Endodermal cell (in vitro differentiated cells): Measurements from ENCODE around the gene ILF3. TPM values are rescaled to one million over a fixed set of nuclear protein-coding genes. Genes with fewer than 3 reads are reported as not detected.

Experiments used
- DNase-seq: peaks from one replicate; pipeline ENCODE4 v3.0.0-alpha.2; 2017
- H3K27ac ChIP-seq: 2 replicates; pipeline ENCODE4 v1.5.1; 2013; ENCODE audit warnings: mild to moderate bottlenecking, low read depth, low read length, moderate library complexity
- H3K27me3 ChIP-seq: 2 replicates; pipeline ENCODE4 v1.6.1; 2013; ENCODE audit warnings: mild to moderate bottlenecking, low read length, moderate library complexity; ENCODE audit not compliant: insufficient read depth, control insufficient read depth, poor library complexity, severe bottlenecking
- H3K36me3 ChIP-seq: 2 replicates; pipeline ENCODE4 v1.7.0; 2013; ENCODE audit warnings: mild to moderate bottlenecking, low read length, moderate library complexity; ENCODE audit not compliant: control insufficient read depth, insufficient read depth
- H3K4me1 ChIP-seq: one replicate; pipeline ENCODE4 v1.7.0; 2013; ENCODE audit warnings: low read length; ENCODE audit not compliant: control insufficient read depth, insufficient read depth
- H3K4me3 ChIP-seq: 2 replicates; pipeline ENCODE4 v1.5.1; 2013; ENCODE audit warnings: mild to moderate bottlenecking, low read length, moderate library complexity
- H3K9ac ChIP-seq: 2 replicates; pipeline ENCODE4 v1.6.1; 2013; ENCODE audit warnings: mild to moderate bottlenecking, low read length, moderate library complexity; ENCODE audit not compliant: poor library complexity, severe bottlenecking; ENCODE audit errors: extremely low read depth
- H3K9me3 ChIP-seq: 2 replicates; pipeline ENCODE4 v1.6.1; 2013; ENCODE audit warnings: mild to moderate bottlenecking, low read length, moderate library complexity; ENCODE audit not compliant: control insufficient read depth
- H3K27ac Mint-ChIP-seq: 2 replicates; pipeline ENCODE4 v1.8.0; 2020; ENCODE audit warnings: mixed read lengths
- H3K27me3 Mint-ChIP-seq: 2 replicates; pipeline ENCODE4 v1.8.0; 2021; ENCODE audit warnings: mild to moderate bottlenecking, mixed read lengths; ENCODE audit not compliant: insufficient read depth
- H3K36me3 Mint-ChIP-seq: 2 replicates; pipeline ENCODE4 v1.8.0; 2020; ENCODE audit warnings: low read depth, mixed read lengths
- H3K4me1 Mint-ChIP-seq: 2 replicates; pipeline ENCODE4 v1.8.0; 2020; ENCODE audit warnings: mixed read lengths
- H3K4me3 Mint-ChIP-seq: 2 replicates; pipeline ENCODE4 v1.8.0; 2020; ENCODE audit warnings: mild to moderate bottlenecking, moderate library complexity, mixed read lengths
- H3K9me3 Mint-ChIP-seq: 2 replicates; pipeline ENCODE4 v1.8.0; 2020; ENCODE audit warnings: mild to moderate bottlenecking, mixed read lengths
- WGBS, 2 experiments: methylation state at CpG; one replicate each; pipeline versions ENCODE4 v1.1.5 to v1.1.7; 2013; ENCODE audit warnings: missing lambda C conversion rate in 2 of 2, mixed read lengths in 1 of 2; ENCODE audit not compliant: insufficient coverage in 1 of 2, insufficient read length in 1 of 2; 5-methylcytosine and 5-hydroxymethylcytosine counted together
- total RNA-seq, 2 donors: library from RNA; stranded (reverse); fragmentation: NEBNext Ultra II Directional in 1 of 2; extraction: Animal tissue kit (Norgen Biotek cat#: 25700) in 1 of 2; gene quantifications; 2 replicates in 1 of 2; 3 replicates in 1 of 2; pipeline ENCODE4 v1.2.1, GENCODE V29; 2021
- TF ChIP-seq, protein P1 (sequence below): fragments of 200-600 bp; sonication (generic); conservative IDR thresholded peaks from 2 replicates; pipeline ENCODE4 v1.5.0; 2021; ENCODE audit warnings: antibody characterized with exemption, mild to moderate bottlenecking

Gene ILF3
- total RNA-seq, 2 donors from 2014 or later: 625 to 629 TPM

DNA sequence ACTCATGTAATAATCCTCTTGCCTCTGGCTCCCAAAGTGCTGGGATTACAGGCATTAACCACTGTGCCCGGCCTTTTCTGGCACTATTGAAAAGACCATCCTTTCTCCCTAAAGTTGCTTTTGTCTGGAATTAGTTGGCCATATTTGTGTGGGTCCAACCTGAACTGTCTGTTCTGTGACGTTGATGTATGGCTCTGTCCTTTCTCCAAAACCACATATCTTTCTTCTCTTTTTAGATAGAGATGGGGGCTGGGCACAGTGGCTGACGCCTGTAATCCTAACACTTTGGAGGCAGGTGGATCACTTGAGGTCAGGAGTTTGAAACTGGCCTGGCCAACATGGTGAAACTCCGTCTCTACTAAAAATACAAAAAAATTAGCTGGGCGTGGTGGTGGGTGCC lies 81.6 kb downstream of the ILF3 start:
- no peak for DNase-seq
- H3K27me3 Mint-ChIP-seq: no peaks in the 10 kb centered on the region
- Histone ChIP-seq H3K4me1 (no peaks in the 10 kb centered on the region), H3K9ac (no peak overlapping the region), H3K9me3 (peaks cover 17% of the 10 kb centered on the region), H3K27me3 (no peaks in the 10 kb centered on the region), H3K4me3 (no peak overlapping the region), H3K36me3 (peaks cover 4% of the 10 kb centered on the region), H3K27ac (no peak overlapping the region)
- H3K27ac Mint-ChIP-seq: peak overlapping the region; percentile 14
- no peaks in the 10 kb centered on the region for H3K4me1 Mint-ChIP-seq
- peaks cover 23% of the 10 kb centered on the region for H3K36me3 Mint-ChIP-seq
- whole genome bisulfite sequencing, 2 experiments: 86 to 91% methylated on average over 2 to 5 of the region's 5 CpGs
- peaks cover 9% of the 10 kb centered on the region for H3K9me3 Mint-ChIP-seq
- TF ChIP-seq, protein P1, sequence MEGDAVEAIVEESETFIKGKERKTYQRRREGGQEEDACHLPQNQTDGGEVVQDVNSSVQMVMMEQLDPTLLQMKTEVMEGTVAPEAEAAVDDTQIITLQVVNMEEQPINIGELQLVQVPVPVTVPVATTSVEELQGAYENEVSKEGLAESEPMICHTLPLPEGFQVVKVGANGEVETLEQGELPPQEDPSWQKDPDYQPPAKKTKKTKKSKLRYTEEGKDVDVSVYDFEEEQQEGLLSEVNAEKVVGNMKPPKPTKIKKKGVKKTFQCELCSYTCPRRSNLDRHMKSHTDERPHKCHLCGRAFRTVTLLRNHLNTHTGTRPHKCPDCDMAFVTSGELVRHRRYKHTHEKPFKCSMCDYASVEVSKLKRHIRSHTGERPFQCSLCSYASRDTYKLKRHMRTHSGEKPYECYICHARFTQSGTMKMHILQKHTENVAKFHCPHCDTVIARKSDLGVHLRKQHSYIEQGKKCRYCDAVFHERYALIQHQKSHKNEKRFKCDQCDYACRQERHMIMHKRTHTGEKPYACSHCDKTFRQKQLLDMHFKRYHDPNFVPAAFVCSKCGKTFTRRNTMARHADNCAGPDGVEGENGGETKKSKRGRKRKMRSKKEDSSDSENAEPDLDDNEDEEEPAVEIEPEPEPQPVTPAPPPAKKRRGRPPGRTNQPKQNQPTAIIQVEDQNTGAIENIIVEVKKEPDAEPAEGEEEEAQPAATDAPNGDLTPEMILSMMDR: no peak
- H3K4me3 Mint-ChIP-seq: no peak overlapping the region

DNA sequence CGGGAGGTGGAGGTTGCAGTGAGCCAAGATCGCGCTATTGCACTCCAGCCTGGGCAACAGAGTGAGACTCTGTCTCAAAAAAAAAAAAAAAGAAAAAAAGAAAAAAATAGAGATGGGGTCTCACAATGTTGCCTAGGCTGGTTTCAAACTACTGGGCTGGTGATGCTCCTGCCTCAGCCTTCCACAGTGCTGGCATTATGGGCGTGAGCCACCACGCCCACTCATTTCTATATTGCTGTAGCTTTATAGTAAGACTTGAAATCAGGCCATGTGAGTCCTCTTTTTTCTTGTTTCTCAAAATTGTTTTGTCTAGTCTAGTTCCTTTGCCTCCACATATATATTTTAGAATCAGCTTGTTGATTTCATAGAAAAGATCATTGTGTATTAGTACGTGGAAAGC lies 82.0 kb downstream of the ILF3 start:
- H3K4me3 Mint-ChIP-seq: no peak overlapping the region
- H3K27me3 Mint-ChIP-seq: no peaks in the 10 kb centered on the region
- no peak for DNase-seq
- H3K27ac ChIP-seq: no peak overlapping the region
- TF ChIP-seq, protein P1: no peak
- H3K27ac Mint-ChIP-seq: no peak overlapping the region
- H3K4me3 ChIP-seq: no peak overlapping the region
- no peaks in the 10 kb centered on the region for H3K4me1 Mint-ChIP-seq
- H3K27me3 ChIP-seq: no peaks in the 10 kb centered on the region
- peaks cover 4% of the 10 kb centered on the region for H3K36me3 ChIP-seq
- WGBS, 2 experiments: 99 to 100% methylated on average over 4 to 6 of the region's 6 CpGs
- H3K9ac ChIP-seq: no peak overlapping the region
- H3K4me1 ChIP-seq: no peaks in the 10 kb centered on the region
- H3K9me3 Mint-ChIP-seq: peaks cover 12% of the 10 kb centered on the region
- peaks cover 18% of the 10 kb centered on the region for H3K9me3 ChIP-seq
- peaks cover 26% of the 10 kb centered on the region for H3K36me3 Mint-ChIP-seq

DNA sequence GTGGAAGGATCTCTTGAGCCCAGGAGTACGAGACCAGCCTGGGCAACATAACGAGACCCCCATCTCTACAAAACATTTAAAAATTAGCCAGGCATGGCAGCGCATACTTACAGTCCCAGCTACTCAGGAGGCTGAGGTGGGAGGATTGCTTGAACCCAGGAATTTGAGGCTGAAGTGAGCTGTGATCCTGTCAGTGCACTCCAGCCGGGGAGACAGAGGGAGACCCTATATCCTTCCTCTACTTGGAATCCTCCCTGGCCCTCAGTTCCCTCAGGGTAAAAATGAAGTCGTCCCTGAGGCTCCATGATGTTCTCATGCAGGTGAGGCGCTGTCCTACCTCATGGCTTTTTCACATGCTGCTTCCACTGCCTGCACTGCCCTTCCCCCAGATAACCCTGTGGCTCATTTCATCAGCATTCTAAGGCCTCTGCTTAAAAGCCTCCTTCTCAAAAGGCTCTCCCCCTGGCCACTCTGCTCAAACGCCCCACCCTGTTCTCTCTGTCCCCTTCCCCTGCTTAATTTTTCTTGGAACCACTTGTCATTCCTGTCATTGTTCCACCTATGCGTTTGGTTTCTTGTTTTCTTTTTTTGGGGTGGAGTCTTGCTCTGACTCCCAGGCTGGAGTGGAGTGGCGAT lies 82.9 kb downstream of the ILF3 start:
- 88 to 90% methylated on average over 7 to 9 of the region's 9 CpGs for WGBS, 2 experiments
- no peak overlapping the region for H3K9ac ChIP-seq

More for the DNA sequence above, 82.9 kb downstream of the ILF3 start:
- DNase-seq: no peak
- no peak overlapping the region for H3K4me3 ChIP-seq
- H3K36me3 ChIP-seq: peaks cover 4% of the 10 kb centered on the region
- H3K36me3 Mint-ChIP-seq: peaks cover 25% of the 10 kb centered on the region
- H3K27ac Mint-ChIP-seq: peak overlapping the region; percentile 78
- TF ChIP-seq, protein P1: no peak
- H3K4me1 ChIP-seq: no peaks in the 10 kb centered on the region
- peaks cover 15% of the 10 kb centered on the region for H3K9me3 Mint-ChIP-seq
- H3K4me1 Mint-ChIP-seq: no peaks in the 10 kb centered on the region
- no peak overlapping the region for H3K4me3 Mint-ChIP-seq
- H3K27ac ChIP-seq: no peak overlapping the region
- H3K27me3 ChIP-seq: no peaks in the 10 kb centered on the region
- no peaks in the 10 kb centered on the region for H3K27me3 Mint-ChIP-seq
- peaks cover 18% of the 10 kb centered on the region for H3K9me3 ChIP-seq
